T-helper 22 cell (primary cell): ENCODE results near the gene GSTA4.
"Not testable (repeated sequence)": the region's sequence is repeated elsewhere in the genome, so short reads cannot be mapped to it uniquely, and the experiment has no call there.

ENCODE experiments used
- DNase-seq: peaks from one replicate; pipeline ENCODE4 v3.0.0-alpha.2; 2020; ENCODE audit warnings: low read depth

The GSTA4 gene

DNA sequence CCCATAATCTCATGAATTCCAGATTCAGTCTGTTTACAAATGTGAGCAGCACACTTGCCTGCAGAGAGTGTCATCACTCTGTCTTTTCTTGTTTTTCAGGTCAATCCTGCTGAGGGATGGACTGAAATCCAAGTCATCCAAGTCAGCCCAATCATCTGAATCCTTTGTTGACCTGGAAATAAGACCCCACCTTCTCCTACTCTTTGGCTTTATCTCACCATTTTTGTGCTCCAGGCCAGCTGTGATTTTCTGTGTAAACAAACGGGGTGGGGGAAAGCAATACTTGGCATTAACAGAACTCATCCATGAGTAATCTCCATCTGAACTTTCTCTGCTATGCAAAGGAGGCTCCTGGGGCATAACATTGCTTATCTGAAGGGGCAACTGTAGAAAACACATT, 16.9 kb upstream of the GSTA4 start:
- no peak for DNase-seq

GRCh38 chr6:53010504-53010903, 15.4 kb upstream of the GSTA4 start:
- DNase-seq: no peak

GRCh38 chr6:53009511-53009910, 14.4 kb upstream of the GSTA4 start:
- DNase-seq: no peak

- DNase-seq: no peak
Observed at GRCh38 chr6:53009056-53009455, 14.0 kb upstream of the GSTA4 start.

GRCh38 chr6:53008192-53008687, 13.2 kb upstream of the GSTA4 start:
- DNase-seq: not testable (repeated sequence)

GRCh38 chr6:53005663-53006250, 10.7 kb upstream of the GSTA4 start:
- no peak for DNase-seq

DNA sequence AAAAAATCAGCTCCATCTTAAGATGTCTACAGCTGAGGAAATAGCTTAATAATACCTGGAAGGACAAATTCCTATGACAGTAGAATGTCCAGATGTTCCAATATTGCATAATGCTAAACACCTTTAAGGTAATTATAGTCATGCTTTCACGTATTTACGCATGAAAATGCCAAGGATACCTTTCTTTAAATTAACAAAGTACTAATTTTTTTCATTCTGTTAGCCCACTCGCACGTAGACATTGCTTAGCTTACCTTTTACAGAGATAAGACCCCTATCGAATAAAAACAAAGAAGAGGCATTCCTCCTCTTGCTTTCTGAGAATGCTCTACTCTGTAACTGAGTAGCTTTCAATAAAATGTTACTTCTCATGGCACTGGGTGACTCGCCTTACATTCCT, 4.4 kb upstream of the GSTA4 start:
- DNase-seq: no peak

GRCh38 chr6:52998603-52999002, 3.5 kb upstream of the GSTA4 start:
- DNase-seq: no peak

GRCh38 chr6:52995913-52996645, 995 bp upstream of the GSTA4 start:
- DNase-seq: no peak

- no peak for DNase-seq
Observed at GRCh38 chr6:52994839-52995088, 320 bp downstream of the GSTA4 start.

DNA sequence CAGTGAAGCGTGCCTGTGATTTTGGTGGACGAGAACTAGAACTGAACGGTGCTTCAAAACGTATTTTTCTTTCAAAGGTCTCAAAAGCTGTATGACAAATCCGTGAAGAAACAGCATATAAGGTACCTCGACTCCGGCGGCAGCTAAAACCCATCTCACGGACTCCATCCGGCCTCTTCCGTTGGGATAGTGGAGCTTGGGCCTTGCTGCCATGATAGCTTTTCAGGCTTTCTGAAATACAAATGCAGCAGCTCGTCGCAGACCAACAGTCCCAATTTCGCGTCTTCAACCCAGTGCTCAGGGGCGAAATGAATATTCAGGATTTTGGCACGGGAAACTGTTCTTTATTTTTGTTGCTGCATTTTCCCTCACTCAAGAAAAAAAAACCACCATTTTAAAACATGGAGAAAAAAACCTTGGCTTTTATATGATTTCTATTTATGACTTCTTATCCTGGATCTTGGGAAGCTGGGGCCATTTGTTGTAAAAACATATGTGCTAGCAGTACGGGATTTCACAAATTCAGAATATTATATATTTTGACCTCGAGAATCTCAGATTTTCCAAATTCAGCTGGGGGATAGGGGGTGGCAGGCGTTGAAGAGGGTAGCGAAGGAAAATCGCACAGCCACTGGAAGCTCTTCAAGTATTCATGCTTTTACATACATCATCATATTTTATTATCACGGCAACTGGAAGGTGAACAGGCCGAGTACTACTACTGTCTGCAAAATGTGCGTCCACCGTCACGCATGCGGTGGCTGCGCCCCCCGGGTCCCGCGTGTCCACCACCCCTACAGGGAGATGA, 849 bp downstream of the GSTA4 start:
- no peak for DNase-seq

DNA sequence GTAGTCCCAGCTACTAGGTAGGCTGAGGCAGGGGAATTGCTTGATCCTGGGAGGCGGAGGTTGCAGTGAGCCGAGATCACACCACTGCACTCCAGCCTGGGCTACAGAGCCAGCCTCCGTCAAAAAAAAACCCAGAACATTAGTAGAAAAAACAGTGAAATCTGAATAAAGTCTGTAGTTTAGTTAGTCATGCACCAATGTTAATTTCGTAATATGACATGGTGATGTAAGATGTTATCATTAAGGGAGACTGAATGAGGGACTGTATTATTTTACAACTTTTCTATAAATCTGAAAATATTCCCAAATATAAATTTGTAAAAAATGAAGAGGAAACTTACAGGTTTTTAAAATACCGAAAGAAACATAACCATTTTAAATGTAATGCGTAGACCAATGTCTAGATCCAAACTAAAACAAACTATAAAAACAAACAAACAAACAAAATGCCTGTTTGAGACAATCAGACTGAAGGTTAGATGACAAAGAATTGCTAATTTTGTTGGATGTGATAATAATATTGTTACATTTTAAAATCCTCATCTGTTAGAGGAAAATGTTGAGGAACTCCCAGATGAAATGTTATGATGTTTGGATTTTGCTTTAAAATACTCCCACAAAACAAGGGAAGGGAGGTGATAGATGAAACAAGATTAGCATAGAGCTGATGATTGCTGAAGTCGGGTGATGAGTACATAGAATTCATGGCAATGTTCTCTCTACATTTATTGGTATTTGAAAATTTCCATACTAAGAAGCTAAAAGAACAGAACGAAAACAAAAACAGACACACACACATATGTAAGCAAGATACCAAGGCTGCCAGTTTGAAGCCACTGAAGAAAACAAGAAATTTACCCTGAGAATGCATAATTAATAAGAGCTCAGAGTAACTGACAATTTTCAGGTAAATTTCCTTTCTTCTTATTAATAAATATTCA, 1.8 kb downstream of the GSTA4 start:
- no peak for DNase-seq

DNA sequence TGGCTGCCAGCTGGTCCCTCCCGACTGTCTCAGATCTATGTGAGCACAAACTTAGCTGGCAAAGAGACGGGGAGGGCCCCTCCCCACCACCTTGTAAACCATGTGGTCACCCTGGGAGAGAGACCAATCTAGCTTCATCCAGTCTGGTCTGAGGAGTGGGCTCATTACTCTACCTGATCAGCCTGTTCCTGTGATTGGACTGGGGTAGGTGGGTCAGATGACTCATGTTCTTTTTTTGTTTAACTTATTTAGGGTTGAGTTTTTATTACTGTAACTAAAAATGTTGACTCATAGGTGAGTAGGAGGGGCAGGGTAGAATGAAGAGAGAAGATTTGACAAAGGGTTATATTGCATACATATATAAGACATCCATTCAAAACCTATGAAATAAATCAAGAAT, 4.7 kb downstream of the GSTA4 start:
- DNase-seq: no peak

DNA sequence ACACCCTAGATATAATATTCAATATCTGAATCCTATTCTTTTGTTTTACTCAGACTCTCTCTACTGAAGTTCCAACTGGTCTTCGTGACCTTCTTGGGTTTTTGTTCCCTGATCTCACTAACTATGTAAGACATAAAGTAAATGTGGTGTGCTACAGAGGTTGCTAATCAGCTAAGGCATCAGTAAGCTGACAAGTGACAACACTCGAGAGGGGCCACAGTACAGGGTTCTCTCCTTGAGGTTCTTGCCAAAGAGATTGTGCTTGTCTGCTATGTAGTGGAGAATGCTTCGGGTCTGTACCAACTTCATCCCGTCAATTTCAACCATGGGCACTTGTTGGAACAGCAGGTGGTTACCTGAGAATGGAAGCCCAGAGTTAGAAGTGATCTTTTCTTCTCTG, 9.9 kb downstream of the GSTA4 start:
- DNase-seq: no peak

DNA sequence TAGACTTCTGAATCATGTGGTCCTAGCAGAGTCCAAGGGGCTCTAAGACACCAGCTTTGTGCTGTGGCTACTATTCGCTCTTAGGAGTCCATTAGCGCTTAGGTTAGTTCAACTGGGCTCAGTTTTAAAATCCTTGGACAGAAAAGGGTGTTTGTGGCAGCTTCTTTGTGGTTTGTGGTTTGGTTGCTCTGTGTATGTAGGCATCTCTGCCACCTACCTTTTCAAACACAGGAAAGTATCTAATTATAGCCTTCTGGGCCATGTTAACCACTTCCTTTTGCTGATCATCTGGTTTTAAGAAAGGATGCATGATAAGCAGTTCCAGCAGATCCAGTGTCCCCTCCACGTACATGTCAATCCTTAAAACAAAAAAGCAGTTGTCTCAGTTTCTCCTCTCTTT, 10.8 kb downstream of the GSTA4 start:
- DNase-seq: no peak

DNA sequence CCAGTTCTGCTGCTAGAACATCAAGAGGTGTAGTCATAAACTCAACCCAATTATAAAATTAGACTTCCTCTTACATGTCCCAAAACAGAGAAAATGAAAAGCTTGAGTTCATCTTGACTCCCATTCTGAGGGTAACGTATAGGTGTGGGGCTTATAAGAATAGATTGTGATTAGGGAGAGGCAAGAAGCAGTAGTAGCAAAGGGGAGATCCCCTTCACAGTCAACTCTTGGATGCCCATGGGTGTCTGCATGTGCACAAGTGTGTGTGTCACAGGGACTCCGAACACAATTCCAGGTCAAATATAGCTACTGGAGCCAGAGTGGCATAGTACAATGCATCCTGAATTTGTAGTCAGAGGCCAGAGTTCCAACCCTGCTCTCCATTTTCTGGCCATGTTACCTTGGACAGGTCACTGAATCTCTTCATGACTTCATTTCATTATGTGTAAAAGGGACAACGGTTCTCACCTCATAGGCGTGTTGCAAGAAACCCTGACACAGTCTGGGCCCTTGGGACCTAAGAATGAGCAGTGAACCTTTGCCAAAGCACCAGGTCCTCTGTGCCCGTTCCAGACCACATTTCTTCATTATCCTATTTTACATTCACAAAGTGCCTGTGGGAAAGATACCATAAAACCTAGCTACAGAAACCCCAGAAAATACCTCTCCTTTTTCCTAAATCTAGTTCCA, 11.8 kb downstream of the GSTA4 start:
- DNase-seq: no peak

DNA sequence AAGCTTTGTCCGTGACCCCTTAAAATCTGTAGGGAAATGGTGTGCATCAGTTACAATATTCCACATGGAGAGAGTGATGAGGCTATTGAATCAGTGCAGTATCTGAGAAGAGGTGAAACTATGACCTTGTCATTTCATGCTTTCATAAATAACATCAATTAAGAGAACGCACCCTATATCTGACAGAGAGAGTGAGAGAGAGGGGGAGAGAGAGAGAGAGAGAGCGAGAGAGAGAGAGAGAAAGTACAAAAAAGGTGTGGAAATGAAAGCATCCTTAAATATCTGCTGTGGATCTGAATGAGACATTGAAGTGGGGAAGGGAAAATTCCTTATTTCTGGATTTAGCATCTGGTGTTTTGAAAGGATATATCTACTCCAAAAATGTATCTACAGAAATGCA, 12.4 kb downstream of the GSTA4 start:
- DNase-seq: no peak

GRCh38 chr6:52981222-52981900, 13.7 kb downstream of the GSTA4 start:
- DNase-seq: no peak

DNA sequence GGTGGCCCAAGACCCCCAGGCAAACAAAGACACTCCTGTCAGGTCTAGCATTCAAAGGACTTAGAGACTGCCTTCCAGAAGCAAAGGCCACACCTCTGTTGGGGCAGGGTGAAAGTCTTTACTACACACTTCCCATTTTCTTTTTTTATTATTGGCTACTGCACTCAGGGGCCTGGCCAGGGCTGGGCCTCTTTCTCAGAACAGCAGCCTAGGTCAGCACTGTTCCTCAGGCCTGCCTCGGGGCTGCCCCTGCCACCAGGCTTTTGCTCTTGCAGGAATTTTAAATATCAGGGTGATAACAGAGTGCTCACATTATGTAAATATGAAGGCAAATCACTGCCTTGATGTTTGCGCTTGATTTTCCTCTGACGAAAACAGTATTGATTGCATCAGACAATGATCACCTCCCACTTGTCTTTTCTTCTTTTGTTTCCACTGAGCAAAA, 18.5 kb downstream of the GSTA4 start:
- no peak for DNase-seq

DNA sequence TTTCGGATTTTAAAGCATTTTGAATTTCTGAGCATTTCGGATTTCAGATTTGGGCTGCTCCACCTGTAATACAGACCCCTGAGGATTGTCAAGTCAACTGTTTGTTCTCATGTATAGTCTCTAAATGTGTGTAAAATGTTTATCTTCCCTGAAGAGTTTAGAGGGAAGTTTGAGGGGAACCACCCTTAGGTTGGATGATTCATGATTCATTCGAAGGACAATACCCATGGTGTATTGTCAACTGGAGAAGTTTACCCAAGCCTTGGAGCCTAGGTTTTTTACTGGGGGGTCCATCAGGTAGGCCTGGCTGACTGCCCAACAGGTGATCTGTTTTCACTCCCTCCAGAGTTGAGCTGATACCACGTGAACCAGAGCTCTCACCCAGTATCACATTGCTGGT, 18.9 kb downstream of the GSTA4 start:
- no peak for DNase-seq

- no peak for DNase-seq
Observed at GRCh38 chr6:52975580-52975979, 19.5 kb downstream of the GSTA4 start.
